ENCODE measurements around the gene CFAP52. TPM values are rescaled to one million over a fixed set of nuclear protein-coding genes. Genes with fewer than 3 reads are reported as not detected.

Gene CFAP52
- total RNA-seq, 1 donor from 2014 or later: not detected

GRCh38 chr17:9672266-9672665 is 95.8 kb downstream of the CFAP52 start:
- DNase-seq (ENCODE audit: low read depth): no peak
- no peak for TF ChIP-seq CTCF (conservative IDR thresholded peaks at IDR 0.05; ENCODE audit: low read depth, low read length)
- no peak overlapping the region for H3K4me3 ChIP-seq (ENCODE audit: low read depth, low read length)

GRCh38 chr17:9672691-9673090 is 96.2 kb downstream of the CFAP52 start:
- no peak overlapping the region for H3K4me3 ChIP-seq (ENCODE audit: low read depth, low read length)
- DNase-seq (ENCODE audit: low read depth): no peak
- no peak for TF ChIP-seq CTCF (conservative IDR thresholded peaks at IDR 0.05; ENCODE audit: low read depth, low read length)

GRCh38 chr17:9676084-9676483 is 99.6 kb downstream of the CFAP52 start:
- peak; percentile 43 for TF ChIP-seq CTCF (conservative IDR thresholded peaks at IDR 0.05; ENCODE audit: low read depth, low read length)
- no peak for DNase-seq (ENCODE audit: low read depth)
- H3K4me3 ChIP-seq (ENCODE audit: low read depth, low read length): no peak overlapping the region

- no peak for TF ChIP-seq CTCF (conservative IDR thresholded peaks at IDR 0.05; ENCODE audit: low read depth, low read length)
Measured at GRCh38 chr17:9676820-9677310, 100.4 kb downstream of the CFAP52 start.

GRCh38 chr17:9677411-9677810 is 101.0 kb downstream of the CFAP52 start:
- DNase-seq (ENCODE audit: low read depth): no peak
- TF ChIP-seq CTCF (conservative IDR thresholded peaks at IDR 0.05; ENCODE audit: low read depth, low read length): no peak
- H3K4me3 ChIP-seq (ENCODE audit: low read depth, low read length): no peak overlapping the region

More at GRCh38 chr17:9676820-9677310, 100.4 kb downstream of the CFAP52 start:
- no peak overlapping the region for H3K4me3 ChIP-seq (ENCODE audit: low read depth, low read length)
- DNase-seq (ENCODE audit: low read depth): peak; percentile 92

GRCh38 chr17:9677896-9678295 is 101.5 kb downstream of the CFAP52 start:
- TF ChIP-seq CTCF (conservative IDR thresholded peaks at IDR 0.05; ENCODE audit: low read depth, low read length): no peak
- no peak for DNase-seq (ENCODE audit: low read depth)
- no peak overlapping the region for H3K4me3 ChIP-seq (ENCODE audit: low read depth, low read length)

- no peak for DNase-seq (ENCODE audit: low read depth)
- no peak overlapping the region for H3K4me3 ChIP-seq (ENCODE audit: low read depth, low read length)
- no peak for TF ChIP-seq CTCF (conservative IDR thresholded peaks at IDR 0.05; ENCODE audit: low read depth, low read length)
Measured at GRCh38 chr17:9684955-9685621, 108.6 kb downstream of the CFAP52 start.

Data from epithelial cell of proximal tubule (primary cell).